Gastroesophageal sphincter (tissue), 3 donors: Measurements from ENCODE around the gene GCC2.

ENCODE experiments used
- EP300 ChIP-seq: sonication (generic); formaldehyde crosslinking; IDR thresholded peaks from one replicate; pipeline ENCODE4 v1.6.1; 2017; ENCODE audit warnings: antibody characterized with exemption, mild to moderate bottlenecking
- POLR2AphosphoS5 ChIP-seq: sonication (generic); formaldehyde crosslinking; IDR thresholded peaks from one replicate; pipeline ENCODE4 v1.6.1; 2017; ENCODE audit warnings: antibody characterized with exemption
- TF ChIP-seq, protein P1 (sequence below), 4 experiments: fragments of 200-600 bp in 2 of 4; fragments of 450-650 bp in 2 of 4; sonication (generic) in 1 of 4; IDR thresholded peaks; one replicate each; pipeline ENCODE4 v1.5.1; 2017 to 2019; ENCODE audit warnings: antibody characterized with exemption in 4 of 4, mild to moderate bottlenecking in 2 of 4, moderate library complexity in 2 of 4

DNA sequence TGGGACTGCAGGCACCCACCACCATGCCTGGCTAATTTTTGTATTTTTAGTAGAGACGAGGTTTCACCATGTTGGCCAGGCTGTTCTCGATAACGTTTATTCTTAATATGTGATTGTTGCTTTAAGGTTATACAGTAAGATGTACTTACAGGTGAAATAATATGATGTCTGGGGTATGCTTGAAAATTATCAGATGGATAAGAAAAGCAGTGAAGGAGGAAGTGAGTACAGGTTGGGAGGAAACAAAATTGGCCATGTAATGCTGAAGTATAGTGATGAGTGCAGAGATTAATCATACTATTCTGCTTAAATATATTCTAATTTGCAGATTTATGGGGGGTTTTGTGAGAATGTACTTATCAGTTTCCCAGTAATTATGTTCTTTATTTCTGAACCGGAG is 3.0 kb downstream of the GCC2 start:
- TF ChIP-seq, protein P1, sequence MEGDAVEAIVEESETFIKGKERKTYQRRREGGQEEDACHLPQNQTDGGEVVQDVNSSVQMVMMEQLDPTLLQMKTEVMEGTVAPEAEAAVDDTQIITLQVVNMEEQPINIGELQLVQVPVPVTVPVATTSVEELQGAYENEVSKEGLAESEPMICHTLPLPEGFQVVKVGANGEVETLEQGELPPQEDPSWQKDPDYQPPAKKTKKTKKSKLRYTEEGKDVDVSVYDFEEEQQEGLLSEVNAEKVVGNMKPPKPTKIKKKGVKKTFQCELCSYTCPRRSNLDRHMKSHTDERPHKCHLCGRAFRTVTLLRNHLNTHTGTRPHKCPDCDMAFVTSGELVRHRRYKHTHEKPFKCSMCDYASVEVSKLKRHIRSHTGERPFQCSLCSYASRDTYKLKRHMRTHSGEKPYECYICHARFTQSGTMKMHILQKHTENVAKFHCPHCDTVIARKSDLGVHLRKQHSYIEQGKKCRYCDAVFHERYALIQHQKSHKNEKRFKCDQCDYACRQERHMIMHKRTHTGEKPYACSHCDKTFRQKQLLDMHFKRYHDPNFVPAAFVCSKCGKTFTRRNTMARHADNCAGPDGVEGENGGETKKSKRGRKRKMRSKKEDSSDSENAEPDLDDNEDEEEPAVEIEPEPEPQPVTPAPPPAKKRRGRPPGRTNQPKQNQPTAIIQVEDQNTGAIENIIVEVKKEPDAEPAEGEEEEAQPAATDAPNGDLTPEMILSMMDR (IDR thresholded peaks at IDR 0.05), result no peak
- TF ChIP-seq EP300 (no peak), POLR2AphosphoS5 (no peak)
